Skeletal muscle satellite cell (primary cell): ENCODE results near the gene ABCA8.
A peak's percentile ranks its signal among the peaks of the same experiment; 100 is the strongest.
"Not testable (repeated sequence)": the region's sequence is repeated elsewhere in the genome, so short reads cannot be mapped to it uniquely, and the experiment has no call there.

Source experiments
- H3K27me3 ChIP-seq: 2 replicates; pipeline ENCODE4 v1.7.0; 2013; ENCODE audit warnings: low read length; ENCODE audit not compliant: control insufficient read depth, insufficient read depth
- H3K36me3 ChIP-seq: 2 replicates; pipeline ENCODE4 v1.7.0; 2013; ENCODE audit warnings: mild to moderate bottlenecking, control low read depth, low read length; ENCODE audit not compliant: insufficient read depth
- H3K4me1 ChIP-seq: 2 replicates; pipeline ENCODE4 v1.7.0; 2013; ENCODE audit warnings: low read length; ENCODE audit not compliant: control insufficient read depth, insufficient read depth
- H3K4me2 ChIP-seq: 2 replicates; pipeline ENCODE4 v1.7.0; 2013; ENCODE audit warnings: mild to moderate bottlenecking, low read length
- H3K4me3 ChIP-seq: 2 replicates; pipeline ENCODE4 v1.7.0; 2013; ENCODE audit warnings: low read length
- H3K9ac ChIP-seq: 2 replicates; pipeline ENCODE4 v1.7.0; 2013; ENCODE audit warnings: mild to moderate bottlenecking, low read depth, low read length, moderate library complexity
- H3K9me3 ChIP-seq: replicated peaks from 2 replicates; pipeline ENCODE4 v1.7.0; 2013; ENCODE audit warnings: mild to moderate bottlenecking, control low read depth, low read length

The ABCA8 gene

DNA sequence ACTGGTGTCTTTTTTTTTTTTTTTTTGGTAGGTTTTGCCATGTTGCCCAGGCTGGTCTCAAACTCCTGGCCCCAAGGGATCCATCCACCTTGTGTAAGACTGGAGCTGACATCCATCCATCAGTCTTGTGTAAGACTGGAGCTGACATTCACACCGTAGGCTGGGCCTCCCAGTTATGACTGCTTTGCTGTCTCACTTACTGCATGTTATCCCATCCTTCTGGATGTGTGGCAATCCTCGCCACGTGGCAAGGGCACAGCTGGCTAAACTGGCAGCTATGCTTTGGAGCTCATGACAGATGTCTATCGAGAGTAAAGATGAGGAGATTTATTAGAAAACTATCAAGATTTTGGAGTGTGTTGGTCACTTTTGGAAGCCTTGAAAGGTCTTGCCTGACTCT is 115.1 kb downstream of the ABCA8 start:
- H3K4me2 ChIP-seq: no peak overlapping the region
- no peaks in the 10 kb centered on the region for H3K27me3 ChIP-seq
- H3K4me1 ChIP-seq: peaks cover 5% of the 10 kb centered on the region
- H3K4me3 ChIP-seq: no peak overlapping the region
- H3K9me3 ChIP-seq: no peaks in the 10 kb centered on the region
- H3K36me3 ChIP-seq: no peaks in the 10 kb centered on the region
- no peak overlapping the region for H3K9ac ChIP-seq

- no peaks in the 10 kb centered on the region for H3K27me3 ChIP-seq
- no peak overlapping the region for H3K9ac ChIP-seq
- H3K9me3 ChIP-seq: no peaks in the 10 kb centered on the region
- H3K4me2 ChIP-seq: peak overlapping the region; percentile 20
- H3K4me1 ChIP-seq: peaks cover 10% of the 10 kb centered on the region
- no peaks in the 10 kb centered on the region for H3K36me3 ChIP-seq
- no peak overlapping the region for H3K4me3 ChIP-seq
These were observed 120.1 kb downstream of the ABCA8 start for GRCh38 chr17:68835071-68835470.

DNA sequence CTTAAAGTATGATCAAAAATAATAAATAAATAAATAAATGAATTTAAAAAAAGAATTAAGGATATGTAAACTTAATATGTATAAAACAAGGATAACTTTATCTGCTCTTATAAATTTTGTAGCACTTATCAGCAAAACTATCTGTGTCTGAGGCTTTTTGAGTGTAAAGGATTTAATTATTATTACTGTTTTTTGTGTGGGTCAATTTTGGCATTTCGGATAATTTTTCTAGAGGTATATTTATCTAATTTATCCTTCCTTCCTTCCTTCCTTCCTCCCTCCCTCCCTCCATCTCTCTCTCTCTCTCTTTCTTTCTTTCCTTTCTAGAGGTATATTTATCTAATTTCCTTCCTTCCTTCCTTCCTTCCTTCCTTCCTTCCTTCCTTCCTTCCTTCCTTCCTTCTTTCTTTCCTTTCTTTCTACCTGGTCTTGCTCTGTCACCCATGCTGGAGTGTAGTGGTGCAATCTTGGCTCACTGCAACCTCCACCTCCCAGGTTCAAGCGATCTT is 120.8 kb downstream of the ABCA8 start:
- no peak overlapping the region for H3K4me2 ChIP-seq
- H3K4me1 ChIP-seq: peaks cover 10% of the 10 kb centered on the region
- no peak overlapping the region for H3K4me3 ChIP-seq
- no peaks in the 10 kb centered on the region for H3K27me3 ChIP-seq
- no peaks in the 10 kb centered on the region for H3K9me3 ChIP-seq
- H3K9ac ChIP-seq: no peak overlapping the region
- no peaks in the 10 kb centered on the region for H3K36me3 ChIP-seq

DNA sequence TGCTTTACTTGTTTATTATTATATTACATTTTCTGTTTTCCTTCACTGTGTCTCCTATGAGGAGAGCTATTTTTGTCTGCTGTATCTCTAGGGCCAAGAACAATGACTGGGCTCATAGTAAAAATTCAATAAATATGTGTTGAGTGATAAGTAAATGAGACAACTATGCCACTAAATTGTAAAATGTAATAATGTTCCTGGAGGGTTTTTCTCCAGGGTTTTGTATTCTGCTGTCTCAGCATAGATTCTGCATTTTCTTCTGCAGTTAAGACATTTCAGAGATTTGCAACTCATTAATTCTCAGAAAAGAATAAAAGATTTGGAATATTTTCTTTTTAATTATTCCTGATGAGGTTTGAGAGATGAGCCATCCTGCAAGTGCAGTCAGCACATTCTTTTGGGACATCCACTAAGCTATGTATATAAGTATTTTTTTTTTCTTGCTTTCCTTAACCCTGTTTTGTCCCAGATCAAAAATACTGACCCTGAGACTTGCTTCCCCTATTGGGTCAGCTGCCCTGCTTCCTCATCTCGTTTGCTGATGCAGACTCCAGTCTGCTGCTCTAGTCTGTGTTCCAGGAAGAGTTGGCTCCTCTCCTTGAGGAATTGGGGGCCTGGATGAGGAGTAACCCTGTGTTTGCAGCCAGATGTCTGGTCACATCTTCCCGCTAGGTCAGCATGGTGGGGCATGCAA is 122.9 kb downstream of the ABCA8 start:
- no peaks in the 10 kb centered on the region for H3K9me3 ChIP-seq
- no peak overlapping the region for H3K9ac ChIP-seq

DNA sequence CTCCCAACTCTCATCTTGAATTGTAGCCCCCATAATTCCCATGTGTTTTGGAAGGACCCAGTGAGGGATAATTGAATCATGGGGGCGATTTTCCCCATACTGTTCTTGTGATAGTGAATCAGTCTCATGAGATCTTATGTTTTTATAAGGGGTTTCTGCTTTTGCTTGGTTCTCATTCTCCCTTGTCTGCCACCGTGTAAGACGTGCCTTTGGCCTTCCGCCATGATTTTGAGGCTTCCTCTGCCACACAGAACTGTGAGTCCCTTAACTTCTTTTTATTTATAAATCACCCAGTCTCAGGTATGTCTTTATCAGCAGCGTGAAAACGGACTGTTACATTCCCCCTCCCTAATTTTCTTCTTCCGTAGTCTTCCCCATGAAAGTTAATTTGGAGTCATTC is 124.0 kb downstream of the ABCA8 start:
- H3K4me3 ChIP-seq: no peak overlapping the region
- no peak overlapping the region for H3K9ac ChIP-seq
- peaks cover 10% of the 10 kb centered on the region for H3K4me1 ChIP-seq
- no peaks in the 10 kb centered on the region for H3K27me3 ChIP-seq
- H3K36me3 ChIP-seq: no peaks in the 10 kb centered on the region
- no peaks in the 10 kb centered on the region for H3K9me3 ChIP-seq
- H3K4me2 ChIP-seq: no peak overlapping the region

More for the DNA sequence above, 122.9 kb downstream of the ABCA8 start:
- Histone ChIP-seq H3K27me3 (no peaks in the 10 kb centered on the region), H3K4me3 (no peak overlapping the region), H3K4me2 (no peak overlapping the region), H3K4me1 (peaks cover 10% of the 10 kb centered on the region), H3K36me3 (no peaks in the 10 kb centered on the region)

DNA sequence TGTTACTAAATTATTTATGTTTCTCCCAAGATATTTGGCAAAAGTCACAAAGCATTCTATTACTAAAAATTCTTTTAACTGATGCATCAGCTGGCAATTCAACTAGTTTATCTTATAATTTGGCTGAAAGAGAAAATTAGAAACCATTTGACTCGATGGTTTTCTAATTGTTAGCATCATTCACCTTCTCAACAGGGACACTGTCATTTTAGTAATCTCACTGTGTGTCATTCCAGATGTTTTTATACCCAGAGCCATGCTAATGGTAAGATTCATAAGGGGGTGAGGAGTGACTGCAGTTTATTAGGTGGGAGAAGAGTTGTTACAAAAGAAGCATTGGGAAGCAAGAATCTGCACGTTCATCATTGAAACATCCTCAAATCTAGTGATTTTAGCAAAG is 124.9 kb downstream of the ABCA8 start:
- no peaks in the 10 kb centered on the region for H3K36me3 ChIP-seq
- no peak overlapping the region for H3K4me2 ChIP-seq
- H3K27me3 ChIP-seq: no peaks in the 10 kb centered on the region
- no peaks in the 10 kb centered on the region for H3K9me3 ChIP-seq
- no peak overlapping the region for H3K4me3 ChIP-seq
- H3K9ac ChIP-seq: no peak overlapping the region
- peaks cover 7% of the 10 kb centered on the region for H3K4me1 ChIP-seq

GRCh38 chr17:68829211-68829610 is 126.0 kb downstream of the ABCA8 start:
- Histone ChIP-seq H3K36me3 (no peaks in the 10 kb centered on the region), H3K9ac (no peak overlapping the region), H3K9me3 (no peaks in the 10 kb centered on the region), H3K4me3 (no peak overlapping the region), H3K4me1 (no peaks in the 10 kb centered on the region), H3K4me2 (no peak overlapping the region), H3K27me3 (no peaks in the 10 kb centered on the region)

- Histone ChIP-seq H3K4me2 (no peak overlapping the region), H3K27me3 (no peaks in the 10 kb centered on the region), H3K36me3 (no peaks in the 10 kb centered on the region), H3K4me3 (no peak overlapping the region), H3K9ac (no peak overlapping the region), H3K9me3 (no peaks in the 10 kb centered on the region), H3K4me1 (peaks cover 21% of the 10 kb centered on the region)
These were observed 130.5 kb downstream of the ABCA8 start for GRCh38 chr17:68824707-68825106.

DNA sequence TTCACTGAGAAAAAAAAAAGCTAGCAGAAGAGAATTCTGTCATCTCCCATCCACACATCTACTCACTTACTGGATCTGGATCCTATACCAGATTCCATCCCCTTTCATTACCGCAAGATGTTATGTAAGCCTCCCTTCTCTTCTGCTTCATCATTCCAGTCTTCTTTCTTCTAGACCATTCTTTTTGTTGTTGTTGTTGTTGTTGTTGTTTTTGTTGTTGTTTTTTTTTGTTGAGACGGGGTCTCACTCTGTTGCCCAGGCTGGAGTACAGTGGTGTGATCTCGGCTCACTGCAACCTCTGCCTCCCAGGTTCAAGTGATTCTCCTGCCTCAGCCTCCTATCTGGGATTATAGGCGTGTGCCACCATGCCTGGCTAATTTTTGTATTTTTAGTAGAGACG is 131.0 kb downstream of the ABCA8 start:
- H3K9ac ChIP-seq, H3K4me3 ChIP-seq, H3K36me3 ChIP-seq, H3K9me3 ChIP-seq, H3K27me3 ChIP-seq, H3K4me2 ChIP-seq: not testable (repeated sequence)
- peaks cover 21% of the 10 kb centered on the region for H3K4me1 ChIP-seq

DNA sequence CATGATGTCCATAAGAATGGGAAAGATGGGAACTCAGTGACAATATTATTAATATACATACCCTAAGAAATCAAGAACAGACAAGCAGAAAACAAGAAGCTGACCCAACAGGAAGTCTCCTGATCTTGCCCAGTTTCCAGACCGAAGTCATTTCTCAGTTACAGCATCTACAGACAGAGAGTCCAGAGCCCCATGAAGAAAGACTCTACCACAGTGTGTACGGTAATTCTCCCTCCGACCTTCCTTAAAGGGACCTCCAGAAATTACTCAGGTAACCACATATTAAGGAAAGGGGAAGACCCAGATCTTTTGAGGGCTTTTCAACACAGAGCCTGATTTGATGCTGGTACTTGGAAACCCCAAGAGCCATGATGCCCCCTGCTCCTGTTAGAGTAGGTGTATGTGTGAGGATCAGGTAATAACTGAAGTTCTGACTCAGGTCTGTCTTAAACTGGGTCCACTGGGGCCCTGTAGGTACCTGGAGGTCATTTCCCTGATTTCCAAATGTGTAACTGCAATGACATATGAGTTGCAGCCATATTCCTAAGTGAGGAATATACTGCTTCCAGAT is 132.4 kb downstream of the ABCA8 start:
- Histone ChIP-seq H3K36me3 (no peaks in the 10 kb centered on the region), H3K4me2 (peak overlapping the region; percentile 47), H3K9ac (no peak overlapping the region), H3K4me3 (no peak overlapping the region), H3K9me3 (no peaks in the 10 kb centered on the region), H3K4me1 (peaks cover 21% of the 10 kb centered on the region), H3K27me3 (no peaks in the 10 kb centered on the region)

GRCh38 chr17:68821860-68822696 is 133.1 kb downstream of the ABCA8 start:
- peak overlapping the region; percentile 47 for H3K4me2 ChIP-seq
- H3K9me3 ChIP-seq: no peaks in the 10 kb centered on the region
- peaks cover 21% of the 10 kb centered on the region for H3K4me1 ChIP-seq
- H3K4me3 ChIP-seq: peak overlapping the region; percentile 1
- no peaks in the 10 kb centered on the region for H3K36me3 ChIP-seq
- no peaks in the 10 kb centered on the region for H3K27me3 ChIP-seq
- H3K9ac ChIP-seq: no peak overlapping the region
